H1 (cell line): ENCODE measurements around the gene OLAH. TPM values are rescaled to one million over a fixed set of nuclear protein-coding genes. Genes with fewer than 3 reads are reported as not detected.

Experiments
- CTCF ChIA-PET: fragments of 300-600 bp; sonication (Branson Sonifier 250); formaldehyde crosslinking; loops from one replicate; lab custom pipeline; 2021; ENCODE audit not compliant: partially characterized antibody; lab: Charles Lee
- POLR2A ChIA-PET: fragments of 300-600 bp; sonication (Branson Sonifier 250); formaldehyde crosslinking; loops from one replicate; lab custom pipeline; 2021; ENCODE audit warnings: inconsistent platforms; ENCODE audit not compliant: partially characterized antibody; lab: Charles Lee
- DNase-seq, 2 experiments: peaks; one replicate each; pipeline versions ENCODE4 v3.0.0 to v3.0.0-alpha.2; 2010 to 2022; ENCODE audit warnings: low spot score in 2 of 2, low read depth in 1 of 2, mixed read lengths in 1 of 2
- FAIRE-seq: peaks from 2 replicates; lab custom pipeline; 2011; peaks lifted over from hg19 to GRCh38; lab: Jason Lieb, UNC
- H2AFZ ChIP-seq: 2 replicates; pipeline ENCODE4 v1.8.1; 2012; ENCODE audit warnings: low read length, inconsistent platforms
- H2AK5ac ChIP-seq: 2 replicates; pipeline ENCODE4 v1.6.1; 2013; ENCODE audit warnings: low read depth, low read length
- H2BK120ac ChIP-seq: replicated peaks from 2 replicates; pipeline ENCODE3; 2013; ENCODE audit warnings: low read depth, low read length, inconsistent platforms
- H2BK12ac ChIP-seq: 2 replicates; pipeline ENCODE4 v1.6.1; 2013; ENCODE audit warnings: low read depth, low read length
- H2BK15ac ChIP-seq: 2 replicates; pipeline ENCODE4 v1.6.1; 2013; ENCODE audit warnings: low read length
- H2BK20ac ChIP-seq: 2 replicates; pipeline ENCODE4 v1.6.1; 2013; ENCODE audit warnings: low read length
- H2BK5ac ChIP-seq: 2 replicates; pipeline ENCODE4 v1.6.1; 2013; ENCODE audit warnings: low read depth, low read length
- H3K14ac ChIP-seq: 2 replicates; pipeline ENCODE4 v1.6.1; 2013; ENCODE audit warnings: inconsistent platforms; ENCODE audit not compliant: insufficient read length
- H3K18ac ChIP-seq: 2 replicates; pipeline ENCODE4 v1.6.1; 2013; ENCODE audit warnings: low read length; ENCODE audit errors: extremely low read depth
- H3K23ac ChIP-seq: 2 replicates; pipeline ENCODE4 v1.6.1; 2013; ENCODE audit warnings: inconsistent platforms; ENCODE audit not compliant: insufficient read length
- H3K23me2 ChIP-seq: 2 replicates; pipeline ENCODE4 v1.6.1; 2013; ENCODE audit warnings: low read depth, low read length
- H3K27ac ChIP-seq: 2 replicates; pipeline ENCODE4 v1.6.1; 2011; ENCODE audit warnings: low read depth, low read length, inconsistent platforms
- H3K27me3 ChIP-seq, 4 experiments: replicated peaks in 1 of 4; 1 replicate in 1 of 4; 2 replicates in 3 of 4; pipeline versions ENCODE4 v1.6.1 to v1.8.1; 2011 to 2013; ENCODE audit warnings: low read length in 3 of 4, mild to moderate bottlenecking in 3 of 4, inconsistent platforms in 2 of 4, mixed read lengths in 2 of 4, moderate library complexity in 1 of 4; ENCODE audit not compliant: control insufficient read depth in 3 of 4, insufficient read depth in 3 of 4; ENCODE audit errors: extremely low read depth in 1 of 4
- H3K36me3 ChIP-seq, 4 experiments: 2 replicates each; pipeline versions ENCODE4 v1.6.1 to v1.8.1; 2011 to 2013; ENCODE audit warnings: mild to moderate bottlenecking in 4 of 4, low read length in 3 of 4, moderate library complexity in 2 of 4, control low read depth in 1 of 4, inconsistent platforms in 1 of 4; ENCODE audit not compliant: insufficient read depth in 4 of 4, control insufficient read depth in 2 of 4
- H3K4ac ChIP-seq: replicated peaks from 2 replicates; pipeline ENCODE3; 2013; ENCODE audit warnings: low read length, low read depth, mixed read lengths, inconsistent platforms; ENCODE audit not compliant: insufficient read length
- H3K4me1 ChIP-seq, 4 experiments: replicated peaks in 1 of 4; 1 replicate in 1 of 4; 2 replicates in 3 of 4; pipeline versions ENCODE4 v1.6.1 to v1.8.1; 2011 to 2013; ENCODE audit warnings: low read length in 3 of 4, inconsistent platforms in 2 of 4, mixed read lengths in 1 of 4; ENCODE audit not compliant: insufficient read depth in 4 of 4, control insufficient read depth in 3 of 4
- H3K4me2 ChIP-seq, 2 experiments: 2 replicates each; pipeline versions ENCODE4 v1.6.1 to v1.8.1; 2011 to 2013; ENCODE audit warnings: low read depth in 2 of 2, low read length in 2 of 2, control low read depth in 1 of 2, inconsistent platforms in 1 of 2, mild to moderate bottlenecking in 1 of 2; ENCODE audit not compliant: insufficient read depth in 1 of 2
- H3K4me3 ChIP-seq, 4 experiments: fragments of 200-600, 300-600 bp in 1 of 4; sonication (generic), shearing (Covaris generic), sonication (Bioruptor Twin) in 1 of 4; 2 replicates each; pipeline versions ENCODE4 v1.5.1 to v1.8.1; 2011 to 2016; ENCODE audit warnings: low read length in 4 of 4, low read depth in 3 of 4, control low read depth in 2 of 4, inconsistent platforms in 2 of 4, mild to moderate bottlenecking in 2 of 4, mixed read lengths in 1 of 4, moderate library complexity in 1 of 4; ENCODE audit not compliant: insufficient read depth in 2 of 4; ENCODE audit errors: extremely low read depth in 1 of 4
- H3K56ac ChIP-seq: replicated peaks from 2 replicates; pipeline ENCODE3; 2013; ENCODE audit warnings: low read depth, mild to moderate bottlenecking, mixed read lengths, low read length, inconsistent platforms; ENCODE audit not compliant: insufficient read length
- H3K79me1 ChIP-seq: 2 replicates; pipeline ENCODE4 v1.6.1; 2013; ENCODE audit warnings: low read depth, low read length, control low read depth
- H3K79me2 ChIP-seq, 2 experiments: 2 replicates each; pipeline versions ENCODE4 v1.6.1 to v1.8.1; 2012 to 2013; ENCODE audit warnings: low read length in 2 of 2, mild to moderate bottlenecking in 2 of 2, inconsistent platforms in 1 of 2; ENCODE audit not compliant: insufficient read depth in 2 of 2, control insufficient read depth in 1 of 2
- H3K9ac ChIP-seq, 4 experiments: replicated peaks in 1 of 4; 1 replicate in 1 of 4; 2 replicates in 3 of 4; pipeline versions ENCODE4 v1.6.1 to v1.8.1; 2011 to 2013; ENCODE audit warnings: low read depth in 3 of 4, low read length in 3 of 4, control low read depth in 2 of 4, mild to moderate bottlenecking in 2 of 4, moderate library complexity in 2 of 4, inconsistent platforms in 1 of 4; ENCODE audit errors: extremely low read depth in 1 of 4
- H3K9me3 ChIP-seq, 2 experiments: 2 replicates each; pipeline versions ENCODE4 v1.6.1 to v1.8.1; 2012 to 2013; ENCODE audit warnings: mild to moderate bottlenecking in 2 of 2, moderate library complexity in 2 of 2, control low read depth in 1 of 2, inconsistent platforms in 1 of 2, low read depth in 1 of 2, low read length in 1 of 2, mixed read lengths in 1 of 2; ENCODE audit not compliant: insufficient read depth in 2 of 2
- H4K20me1 ChIP-seq, 2 experiments: replicated peaks in 1 of 2; 2 replicates each; pipeline versions ENCODE3 to v1.8.1; 2011 to 2013; ENCODE audit warnings: inconsistent platforms in 2 of 2, low read length in 2 of 2, mild to moderate bottlenecking in 1 of 2; ENCODE audit not compliant: insufficient read depth in 2 of 2, control insufficient read depth in 1 of 2
- H4K5ac ChIP-seq: 2 replicates; pipeline ENCODE4 v1.6.1; 2013; ENCODE audit warnings: low read length, low read depth, mixed read lengths, inconsistent platforms; ENCODE audit not compliant: insufficient read length
- H4K8ac ChIP-seq: 2 replicates; pipeline ENCODE4 v1.8.0; 2013; ENCODE audit warnings: mild to moderate bottlenecking, moderate library complexity, low read length, inconsistent platforms; ENCODE audit not compliant: insufficient read depth; ENCODE audit errors: extremely low read depth
- H4K91ac ChIP-seq: replicated peaks from 2 replicates; pipeline ENCODE3; 2013; ENCODE audit warnings: low read length, mixed read lengths, inconsistent platforms; ENCODE audit not compliant: insufficient read length
- ATF2 ChIP-seq: IDR thresholded peaks from 2 replicates; pipeline ENCODE4 v1.6.1; 2012; ENCODE audit warnings: low read length, inconsistent platforms
- ATF3 ChIP-seq: IDR thresholded peaks from 2 replicates; pipeline ENCODE4 v1.6.1; 2011; ENCODE audit warnings: low read depth, mild to moderate bottlenecking, low read length; ENCODE audit not compliant: insufficient read depth
- EGR1 ChIP-seq: IDR thresholded peaks from 2 replicates; pipeline ENCODE4 v1.6.1; 2011; ENCODE audit warnings: low read depth, low read length, borderline replicate concordance
- EP300 ChIP-seq, 2 experiments: IDR thresholded peaks; 1 replicate in 1 of 2; 2 replicates in 1 of 2; pipeline ENCODE4 v1.6.1; 2011 to 2012; ENCODE audit warnings: low read depth in 2 of 2, low read length in 2 of 2, mild to moderate bottlenecking in 2 of 2, borderline replicate concordance in 1 of 2, inconsistent platforms in 1 of 2, moderate library complexity in 1 of 2
- JUN ChIP-seq: IDR thresholded peaks from 2 replicates; pipeline ENCODE4 v1.6.1; 2011; ENCODE audit warnings: low read depth, mild to moderate bottlenecking, improper control_type of control experiment, low read length
- MAX ChIP-seq: IDR thresholded peaks from 2 replicates; pipeline ENCODE4 v1.6.1; 2012; ENCODE audit warnings: inconsistent platforms
- SAP30 ChIP-seq: fragments of 300-600 bp; sonication (generic); IDR thresholded peaks from 2 replicates; pipeline ENCODE4 v1.7.1; 2012; ENCODE audit warnings: low read length, moderate library complexity, mild to moderate bottlenecking, inconsistent platforms; ENCODE audit not compliant: insufficient read depth, insufficient replicate concordance
- SP1 ChIP-seq: IDR thresholded peaks from 2 replicates; pipeline ENCODE4 v1.6.1; 2011; ENCODE audit warnings: low read depth, low read length
- SP2 ChIP-seq: IDR thresholded peaks from 2 replicates; pipeline ENCODE4 v1.6.1; 2012; ENCODE audit warnings: mild to moderate bottlenecking, low read length, inconsistent platforms
- SRF ChIP-seq: IDR thresholded peaks from 2 replicates; pipeline ENCODE4 v1.6.1; 2011; ENCODE audit warnings: mild to moderate bottlenecking, low read depth, low read length, moderate library complexity
- TAF7 ChIP-seq: optimal IDR thresholded peaks from 2 replicates; pipeline ENCODE3; 2011; ENCODE audit warnings: low read depth, mild to moderate bottlenecking, inconsistent platforms, low read length, moderate library complexity, borderline replicate concordance
- YY1 ChIP-seq: IDR thresholded peaks from 2 replicates; pipeline ENCODE4 v1.6.1; 2011; ENCODE audit warnings: low read depth, mild to moderate bottlenecking, low read length
- WGBS, 2 experiments: shearing (Covaris generic) in 1 of 2; methylation state at CpG; one replicate each; pipeline versions ENCODE4 v1.1.6 to v1.1.7; 2013 to 2015; ENCODE audit warnings: low lambda C conversion rate in 2 of 2, mixed read lengths in 2 of 2, inconsistent platforms in 1 of 2, low coverage in 1 of 2, missing lambda C conversion rate in 1 of 2; ENCODE audit not compliant: insufficient replicate concordance in 2 of 2, insufficient coverage in 1 of 2, insufficient read length in 1 of 2; ENCODE audit errors: extremely low coverage in 1 of 2, missing lambda C conversion rate in 1 of 2; 5-methylcytosine and 5-hydroxymethylcytosine counted together
- polyA plus RNA-seq, 7 experiments: library from polyadenylated mRNA; depleted of rRNA in 3 of 7; stranded (reverse) in 5 of 7; unstranded in 2 of 7; fragments of >200 nt in 5 of 7; fragments of 200-250 nt in 2 of 7; gene quantifications; 1 replicate in 5 of 7; 2 replicates in 1 of 7; 4 replicates in 1 of 7; pipeline versions ENCODE4 v1.2.1 to v1.2.3, GENCODE V29; 2011 to 2013; ENCODE audit warnings: missing spikeins in 2 of 7, mixed read lengths in 2 of 7
- total RNA-seq: library from RNA; stranded (reverse); fragmentation: NEBNext Ultra II Directional; extraction: Animal tissue kit (Norgen Biotek cat#: 25700); gene quantifications from 2 replicates; pipeline ENCODE4 v1.2.1, GENCODE V29; 2021

OLAH gene
- total and polyA plus RNA-seq, 2 of the 8 experiments (the other 6 are each of a cell fraction or from before 2014, with no cell fraction given), result not detected

GRCh38 chr10:15059914-15060313 is 16.2 kb downstream of the OLAH start:
- Histone ChIP-seq H3K79me2 (no peaks in the 10 kb centered on the region), H3K4me3 (no peak overlapping the region), H2BK12ac (no peak overlapping the region), H2BK20ac (no peak overlapping the region), H3K27ac (no peak overlapping the region), H3K18ac (no peak overlapping the region), H3K4me1 (no peaks in the 10 kb centered on the region), H4K5ac (no peak overlapping the region), H3K4me2 (no peak overlapping the region), H4K20me1 (no peaks in the 10 kb centered on the region), H4K8ac (no peak overlapping the region), H3K79me1 (no peaks in the 10 kb centered on the region), H2BK5ac (no peak overlapping the region), H2BK120ac (no peak overlapping the region), H3K14ac (no peak overlapping the region), H3K9ac (no peak overlapping the region), H4K91ac (no peak overlapping the region), H3K23me2 (no peaks in the 10 kb centered on the region), H3K56ac (no peak overlapping the region), H2AFZ (no peak overlapping the region), H2AK5ac (no peak overlapping the region), H3K9me3 (no peaks in the 10 kb centered on the region; a peak in 1 of 4 replicates), H3K27me3 (no peaks in the 10 kb centered on the region), H2BK15ac (no peak overlapping the region), H3K36me3 (no peaks in the 10 kb centered on the region), H3K23ac (no peak overlapping the region), H3K4ac (no peak overlapping the region)
- CTCF ChIA-PET, result no interaction called here
- no peak for FAIRE-seq
- POLR2A ChIA-PET, result no interaction called here
- TF ChIP-seq JUN (no peak), MAX (no peak), ATF2 (no peak), YY1 (no peak), TAF7 (no peak), SRF (no peak), SP1 (no peak), SP2 (no peak), SAP30 (no peak), ATF3 (no peak), EGR1 (no peak), EP300 (IDR thresholded peaks at IDR 0.05; ENCODE audit: borderline replicate concordance in 1 of 2, low read depth in 2 of 2, low read length in 2 of 2) (no peak)
- 85% methylated on average over 4 of the region's 4 CpGs; no CpG with 5 or more reads in 1 of the 2 experiments for WGBS, 2 experiments
- no peak for DNase-seq
